Ishikawa (cell line): ENCODE data around the gene BIRC3.

Experiments
- CEBPB ChIP-seq: IDR thresholded peaks from 2 replicates; pipeline ENCODE4 v1.6.1; 2012
- CREB1 ChIP-seq: IDR thresholded peaks from 2 replicates; pipeline ENCODE4 v1.6.1; 2012; ENCODE audit warnings: low read depth
- EGR1 ChIP-seq: IDR thresholded peaks from 2 replicates; pipeline ENCODE4 v1.6.1; 2012
- EP300 ChIP-seq: IDR thresholded peaks from 2 replicates; pipeline ENCODE4 v1.6.1; 2012; ENCODE audit warnings: borderline replicate concordance
- FOXM1 ChIP-seq: IDR thresholded peaks from 2 replicates; pipeline ENCODE4 v1.6.1; 2012; ENCODE audit warnings: low read depth, borderline replicate concordance
- NFIC ChIP-seq: IDR thresholded peaks from 2 replicates; pipeline ENCODE4 v1.6.1; 2012
- RAD21 ChIP-seq: IDR thresholded peaks from 2 replicates; pipeline ENCODE4 v1.6.1; 2012; ENCODE audit warnings: low read depth
- TAF1 ChIP-seq: IDR thresholded peaks from 2 replicates; pipeline ENCODE4 v1.6.1; 2012; ENCODE audit warnings: low read depth, mild to moderate bottlenecking
- TCF12 ChIP-seq: IDR thresholded peaks from 2 replicates; pipeline ENCODE4 v1.6.1; 2012; ENCODE audit warnings: low read depth
- TEAD4 ChIP-seq: IDR thresholded peaks from 2 replicates; pipeline ENCODE4 v1.6.1; 2012
- YY1 ChIP-seq: IDR thresholded peaks from 2 replicates; pipeline ENCODE4 v1.6.1; 2012; ENCODE audit warnings: low read depth
- ZBTB7A ChIP-seq: IDR thresholded peaks from 2 replicates; pipeline ENCODE4 v1.6.1; 2012; ENCODE audit warnings: low read depth
- TF ChIP-seq, protein P1 (sequence below): IDR thresholded peaks from 2 replicates; pipeline ENCODE4 v1.6.1; 2012
- TF ChIP-seq, protein P2 (sequence below): IDR thresholded peaks from 2 replicates; pipeline ENCODE4 v1.6.1; 2012; ENCODE audit warnings: low read depth, mild to moderate bottlenecking
- TF ChIP-seq, protein P3 (sequence below): IDR thresholded peaks from 2 replicates; pipeline ENCODE4 v1.6.1; 2012

Gene BIRC3

DNA sequence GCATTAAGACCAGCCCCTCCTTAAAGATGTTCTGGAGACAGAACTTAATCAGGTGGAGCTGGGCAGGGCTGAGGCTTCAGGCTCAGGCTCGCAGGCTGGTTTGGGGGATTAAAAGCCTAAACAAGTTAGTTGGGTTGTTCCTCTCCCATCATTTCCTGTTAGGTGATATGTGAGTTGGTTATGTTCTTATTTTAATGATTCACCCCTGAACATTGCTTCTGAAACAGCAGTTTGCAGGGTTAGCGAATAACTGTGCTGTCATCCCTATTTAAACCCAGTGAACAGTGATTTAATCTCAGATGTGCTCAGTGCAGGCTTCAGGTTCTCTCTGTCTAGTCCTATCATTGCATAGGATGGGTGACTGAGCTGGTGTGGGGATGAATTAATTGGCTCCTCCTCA is 47.4 kb upstream of the BIRC3 start:
- TF ChIP-seq EGR1 (no peak), CREB1 (no peak), ZBTB7A (no peak), TEAD4 (no peak), FOXM1 (no peak), CEBPB (no peak), TAF1 (no peak), TCF12 (no peak), NFIC (no peak), RAD21 (no peak), YY1 (no peak), EP300 (no peak)
- TF ChIP-seq, protein P1, sequence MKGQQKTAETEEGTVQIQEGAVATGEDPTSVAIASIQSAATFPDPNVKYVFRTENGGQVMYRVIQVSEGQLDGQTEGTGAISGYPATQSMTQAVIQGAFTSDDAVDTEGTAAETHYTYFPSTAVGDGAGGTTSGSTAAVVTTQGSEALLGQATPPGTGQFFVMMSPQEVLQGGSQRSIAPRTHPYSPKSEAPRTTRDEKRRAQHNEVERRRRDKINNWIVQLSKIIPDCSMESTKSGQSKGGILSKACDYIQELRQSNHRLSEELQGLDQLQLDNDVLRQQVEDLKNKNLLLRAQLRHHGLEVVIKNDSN: no peak
- TF ChIP-seq, protein P2, sequence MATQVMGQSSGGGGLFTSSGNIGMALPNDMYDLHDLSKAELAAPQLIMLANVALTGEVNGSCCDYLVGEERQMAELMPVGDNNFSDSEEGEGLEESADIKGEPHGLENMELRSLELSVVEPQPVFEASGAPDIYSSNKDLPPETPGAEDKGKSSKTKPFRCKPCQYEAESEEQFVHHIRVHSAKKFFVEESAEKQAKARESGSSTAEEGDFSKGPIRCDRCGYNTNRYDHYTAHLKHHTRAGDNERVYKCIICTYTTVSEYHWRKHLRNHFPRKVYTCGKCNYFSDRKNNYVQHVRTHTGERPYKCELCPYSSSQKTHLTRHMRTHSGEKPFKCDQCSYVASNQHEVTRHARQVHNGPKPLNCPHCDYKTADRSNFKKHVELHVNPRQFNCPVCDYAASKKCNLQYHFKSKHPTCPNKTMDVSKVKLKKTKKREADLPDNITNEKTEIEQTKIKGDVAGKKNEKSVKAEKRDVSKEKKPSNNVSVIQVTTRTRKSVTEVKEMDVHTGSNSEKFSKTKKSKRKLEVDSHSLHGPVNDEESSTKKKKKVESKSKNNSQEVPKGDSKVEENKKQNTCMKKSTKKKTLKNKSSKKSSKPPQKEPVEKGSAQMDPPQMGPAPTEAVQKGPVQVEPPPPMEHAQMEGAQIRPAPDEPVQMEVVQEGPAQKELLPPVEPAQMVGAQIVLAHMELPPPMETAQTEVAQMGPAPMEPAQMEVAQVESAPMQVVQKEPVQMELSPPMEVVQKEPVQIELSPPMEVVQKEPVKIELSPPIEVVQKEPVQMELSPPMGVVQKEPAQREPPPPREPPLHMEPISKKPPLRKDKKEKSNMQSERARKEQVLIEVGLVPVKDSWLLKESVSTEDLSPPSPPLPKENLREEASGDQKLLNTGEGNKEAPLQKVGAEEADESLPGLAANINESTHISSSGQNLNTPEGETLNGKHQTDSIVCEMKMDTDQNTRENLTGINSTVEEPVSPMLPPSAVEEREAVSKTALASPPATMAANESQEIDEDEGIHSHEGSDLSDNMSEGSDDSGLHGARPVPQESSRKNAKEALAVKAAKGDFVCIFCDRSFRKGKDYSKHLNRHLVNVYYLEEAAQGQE: no peak
- TF ChIP-seq, protein P3, sequence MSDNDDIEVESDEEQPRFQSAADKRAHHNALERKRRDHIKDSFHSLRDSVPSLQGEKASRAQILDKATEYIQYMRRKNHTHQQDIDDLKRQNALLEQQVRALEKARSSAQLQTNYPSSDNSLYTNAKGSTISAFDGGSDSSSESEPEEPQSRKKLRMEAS: no peak

DNA sequence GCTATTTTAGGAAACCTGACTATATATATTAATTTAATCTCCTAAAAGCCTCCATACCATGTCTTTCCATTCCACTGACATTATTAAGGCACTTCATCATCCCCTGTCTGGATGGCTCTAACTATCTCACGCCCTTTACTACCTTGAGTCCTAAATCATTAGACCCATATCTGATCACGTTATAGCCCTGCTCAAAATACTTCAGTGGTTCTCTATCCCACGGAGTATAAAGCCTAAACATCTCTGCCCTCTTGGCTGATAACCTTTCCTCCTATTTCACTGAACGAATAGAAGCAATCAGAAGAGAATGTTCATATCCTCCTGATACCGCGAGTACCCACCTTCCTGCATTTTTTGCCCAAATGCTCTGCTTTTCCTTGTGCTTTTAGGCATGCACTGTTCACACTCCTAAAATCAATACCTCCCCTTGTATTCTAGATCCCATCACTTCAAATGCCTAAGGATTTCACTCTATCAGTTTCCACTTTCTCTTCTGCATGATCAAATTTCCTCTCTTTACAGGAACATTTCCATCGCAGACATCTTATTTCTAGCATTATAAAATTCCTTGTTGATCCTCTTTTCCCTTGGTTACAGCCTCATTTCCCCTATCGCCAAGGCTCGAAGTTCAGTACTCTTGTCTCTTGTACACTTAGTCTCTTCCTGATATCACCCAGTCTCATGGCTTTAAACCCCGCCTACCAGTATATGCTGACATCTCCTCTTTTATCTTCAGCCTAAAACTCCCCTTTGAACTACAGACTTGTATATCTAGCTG is 45.0 kb upstream of the BIRC3 start:
- TF ChIP-seq, protein P3: no peak
- TF ChIP-seq NFIC (no peak), EP300 (no peak), YY1 (no peak), FOXM1 (no peak), RAD21 (no peak), EGR1 (no peak), TCF12 (no peak), CREB1 (no peak), ZBTB7A (no peak), TAF1 (no peak), CEBPB (no peak), TEAD4 (no peak)
- TF ChIP-seq, protein P1: no peak
- TF ChIP-seq, protein P2: no peak

DNA sequence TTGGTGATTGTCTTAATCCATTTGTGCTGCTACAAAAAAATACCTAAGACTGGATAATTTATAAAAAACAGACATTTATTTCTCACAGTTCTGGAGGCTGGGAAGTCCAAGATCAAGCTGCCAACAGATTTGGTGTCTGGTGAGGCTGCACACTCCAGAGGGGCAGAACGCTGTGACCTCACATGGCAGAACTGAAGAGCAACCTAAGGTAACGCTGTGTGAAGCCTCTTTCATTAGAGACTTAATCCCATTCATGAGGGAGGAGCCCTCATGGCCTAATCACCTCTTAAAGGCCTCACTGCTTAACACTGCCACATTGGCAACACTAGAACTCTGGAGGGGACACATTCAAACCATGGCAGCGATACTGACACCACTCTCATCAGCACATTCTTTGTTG is 42.7 kb upstream of the BIRC3 start:
- no peak for TF ChIP-seq TAF1
- TF ChIP-seq TEAD4: no peak
- TF ChIP-seq, protein P1: no peak
- no peak for TF ChIP-seq CREB1
- TF ChIP-seq, protein P3: no peak
- no peak for TF ChIP-seq NFIC
- TF ChIP-seq TCF12: no peak
- no peak for TF ChIP-seq EGR1
- no peak for TF ChIP-seq CEBPB
- no peak for TF ChIP-seq ZBTB7A
- no peak for TF ChIP-seq RAD21
- no peak for TF ChIP-seq FOXM1
- TF ChIP-seq YY1: no peak
- no peak for TF ChIP-seq EP300
- TF ChIP-seq, protein P2: no peak
